Common myeloid progenitor, CD34-positive (primary cell): ENCODE results near the gene RRP1.

Experiments
- CTCF ChIA-PET: fragments of 350-600 bp; sonication (Branson Sonifier 250); formaldehyde crosslinking; loops from one replicate; lab custom pipeline; 2021; ENCODE audit warnings: antibody characterized with exemption; lab: Charles Lee
- POLR2A ChIA-PET: fragments of 350-600 bp; sonication (Branson Sonifier 250); formaldehyde crosslinking; loops from one replicate; lab custom pipeline; 2021; ENCODE audit warnings: antibody characterized with exemption; lab: Charles Lee
- DNase-seq, 3 donors: peaks; one replicate each; pipeline versions ENCODE4 v3.0.0 to v3.0.0-alpha.2; 2013
- H3K27ac ChIP-seq, 2 experiments: 1 replicate in 1 of 2; 2 replicates in 1 of 2; pipeline ENCODE4 v1.7.0; 2013; ENCODE audit warnings: inconsistent platforms in 2 of 2, low read length in 2 of 2, mild to moderate bottlenecking in 2 of 2, low read depth in 1 of 2, moderate library complexity in 1 of 2; ENCODE audit not compliant: severe bottlenecking in 2 of 2, insufficient read depth in 1 of 2, poor library complexity in 1 of 2
- H3K27me3 ChIP-seq, 5 experiments: replicated peaks in 2 of 5; 1 replicate in 3 of 5; 2 replicates in 2 of 5; pipeline versions ENCODE4 v1.6.1 to v1.7.0; 2013; ENCODE audit warnings: low read length in 4 of 5, mild to moderate bottlenecking in 2 of 5, moderate library complexity in 2 of 5, inconsistent platforms in 1 of 5; ENCODE audit not compliant: insufficient read depth in 5 of 5, control insufficient read depth in 4 of 5
- H3K36me3 ChIP-seq, 4 experiments: 1 replicate in 2 of 4; 2 replicates in 2 of 4; pipeline versions ENCODE4 v1.6.1 to v1.7.0; 2013; ENCODE audit warnings: low read length in 3 of 4, control low read depth in 1 of 4, mild to moderate bottlenecking in 1 of 4; ENCODE audit not compliant: control insufficient read depth in 4 of 4, insufficient read depth in 4 of 4
- H3K4me1 ChIP-seq, 4 experiments: 1 replicate in 3 of 4; 2 replicates in 1 of 4; pipeline versions ENCODE4 v1.6.1 to v1.7.1; 2013; ENCODE audit warnings: low read length in 3 of 4, mild to moderate bottlenecking in 3 of 4, control low read depth in 1 of 4, inconsistent platforms in 1 of 4, moderate library complexity in 1 of 4; ENCODE audit not compliant: control insufficient read depth in 4 of 4, insufficient read depth in 4 of 4; ENCODE audit errors: control extremely low read depth in 1 of 4
- H3K4me3 ChIP-seq, 7 experiments: 1 replicate in 4 of 7; 2 replicates in 3 of 7; pipeline versions ENCODE4 v1.5.1 to v1.7.0; 2013; ENCODE audit warnings: mild to moderate bottlenecking in 7 of 7, low read length in 6 of 7, moderate library complexity in 6 of 7, inconsistent platforms in 2 of 7, low read depth in 2 of 7, control low read depth in 1 of 7; ENCODE audit not compliant: insufficient read depth in 4 of 7, control insufficient read depth in 1 of 7; ENCODE audit errors: extremely low read depth in 1 of 7
- H3K9me3 ChIP-seq, 5 experiments: 1 replicate in 4 of 5; 2 replicates in 1 of 5; pipeline versions ENCODE4 v1.6.1 to v1.7.1; 2013; ENCODE audit warnings: low read length in 4 of 5, mild to moderate bottlenecking in 2 of 5, inconsistent platforms in 1 of 5, low read depth in 1 of 5, moderate library complexity in 1 of 5; ENCODE audit not compliant: control insufficient read depth in 4 of 5, insufficient read depth in 2 of 5; ENCODE audit errors: control extremely low read depth in 1 of 5
- WGBS: methylation state at CpG from one replicate; pipeline ENCODE4 v1.1.5; 2013; ENCODE audit not compliant: insufficient coverage; 5-methylcytosine and 5-hydroxymethylcytosine counted together

RRP1 gene

GRCh38 chr21:43812957-43813655 lies 23.7 kb downstream of the RRP1 start:
- H3K27me3 ChIP-seq = no peaks in the 10 kb centered on the region
- POLR2A ChIA-PET = no interaction called here
- no peak overlapping the region for H3K4me3 ChIP-seq
- peaks cover 0 to 3% (median 0%) of the 10 kb centered on the region in 4 experiments for H3K36me3 ChIP-seq
- no peak overlapping the region for H3K27ac ChIP-seq
- no peak for DNase-seq
- H3K4me1 ChIP-seq = peaks cover 0 to 31% (median 11%) of the 10 kb centered on the region in 4 experiments
- WGBS = over 99% methylated on average over 11 of the region's 19 CpGs
- H3K9me3 ChIP-seq = no peaks in the 10 kb centered on the region
- CTCF ChIA-PET = interaction anchor here (1.0 to 5.3 kb wide), 4 partner anchors 17 to 127 kb away, joined by 4 to 40 read pairs (median 5); no protein-coding TSS in a partner anchor

GRCh38 chr21:43813656-43813980 lies 24.2 kb downstream of the RRP1 start:
- Histone ChIP-seq H3K4me1 (peaks cover 0 to 33% (median 11%) of the 10 kb centered on the region in 4 experiments), H3K27ac (no peak overlapping the region), H3K9me3 (peaks cover 0 to 4% (median 3%) of the 10 kb centered on the region in 5 experiments), H3K4me3 (no peak overlapping the region), H3K27me3 (no peaks in the 10 kb centered on the region), H3K36me3 (peaks cover 0 to 2% (median 0%) of the 10 kb centered on the region in 4 experiments)
- ChIA-PET POLR2A (no interaction called here), CTCF (interaction anchor here (1.0 to 1.4 kb wide), 2 partner anchors 17 to 29 kb away, joined by 4 to 5 read pairs; no protein-coding TSS in a partner anchor)
- WGBS = 100% methylated on average over 2 of the region's 5 CpGs
- no peak for DNase-seq

GRCh38 chr21:43814215-43815106 lies 25.1 kb downstream of the RRP1 start:
- ChIA-PET CTCF (interaction anchor here (1.4 kb wide), 1 partner anchor 16 kb away, joined by 4 read pairs; no protein-coding TSS in a partner anchor), POLR2A (no interaction called here)
- no peak for DNase-seq
- Histone ChIP-seq H3K27ac (no peak overlapping the region), H3K4me3 (no peak overlapping the region), H3K9me3 (peaks cover 0 to 10% (median 7%) of the 10 kb centered on the region in 5 experiments), H3K27me3 (no peaks in the 10 kb centered on the region), H3K4me1 (peaks cover 0 to 34% (median 11%) of the 10 kb centered on the region in 4 experiments), H3K36me3 (peaks cover 0 to under 1% (median 0%) of the 10 kb centered on the region in 4 experiments)
- 89% methylated on average over 27 of the region's 28 CpGs for WGBS

- Histone ChIP-seq H3K27ac (no peak overlapping the region), H3K4me1 (peaks cover 0 to 34% (median 11%) of the 10 kb centered on the region in 4 experiments), H3K4me3 (no peak overlapping the region), H3K27me3 (no peaks in the 10 kb centered on the region), H3K9me3 (peaks cover 0 to 10% (median 7%) of the 10 kb centered on the region in 5 experiments), H3K36me3 (no peaks in the 10 kb centered on the region)
- 74% methylated on average over 6 of the region's 27 CpGs for WGBS
- POLR2A ChIA-PET = no interaction called here
- CTCF ChIA-PET = interaction anchor here (0.9 to 1.8 kb wide), 3 partner anchors 11 to 33 kb away, joined by 3 to 5 read pairs (median 5); partner anchors contain the start of gene RRP1
- peak in 2 of 3 donors; percentile 21 to 29 for DNase-seq
Observed at GRCh38 chr21:43815107-43815613, 25.8 kb downstream of the RRP1 start.

- CTCF ChIA-PET = interaction anchor here (0.9 to 1.8 kb wide), 4 partner anchors 10 to 44 kb away, joined by 3 to 5 read pairs (median 4); partner anchors contain the start of gene RRP1
Observed at GRCh38 chr21:43815991-43816390, 26.6 kb downstream of the RRP1 start.

GRCh38 chr21:43816611-43817071 lies 27.3 kb downstream of the RRP1 start:
- ChIA-PET CTCF (interaction anchor here (0.5 to 1.8 kb wide), 6 partner anchors 10 to 160 kb away, joined by 3 to 5 read pairs (median 4); no protein-coding TSS in a partner anchor), POLR2A (no interaction called here)
- Histone ChIP-seq H3K27me3 (no peaks in the 10 kb centered on the region), H3K27ac (no peak overlapping the region), H3K4me3 (no peak overlapping the region), H3K9me3 (peaks cover 0 to 10% (median 7%) of the 10 kb centered on the region in 5 experiments), H3K4me1 (peaks cover 0 to 24% (median 5%) of the 10 kb centered on the region in 4 experiments), H3K36me3 (no peaks in the 10 kb centered on the region)
- DNase-seq = no peak
- 94% methylated on average over 11 of the region's 14 CpGs for WGBS

More at GRCh38 chr21:43815991-43816390, 26.6 kb downstream of the RRP1 start:
- no peaks in the 10 kb centered on the region for H3K36me3 ChIP-seq
- no peak overlapping the region for H3K4me3 ChIP-seq
- peaks cover 0 to 10% (median 7%) of the 10 kb centered on the region in 5 experiments for H3K9me3 ChIP-seq
- 88% methylated on average over 13 of the region's 15 CpGs for WGBS
- H3K4me1 ChIP-seq = peaks cover 0 to 30% (median 7%) of the 10 kb centered on the region in 4 experiments
- DNase-seq = no peak
- no peaks in the 10 kb centered on the region for H3K27me3 ChIP-seq
- no peak overlapping the region for H3K27ac ChIP-seq
- POLR2A ChIA-PET = no interaction called here
